Peyer's patch (tissue), 4 donors: ENCODE data around the gene RPS18.

Experiments used
- CTCF ChIP-seq, 6 experiments: fragments of 450-650 bp in 4 of 6; fragments of 200-600 bp in 2 of 6; sonication (generic) in 1 of 6; IDR thresholded peaks; one replicate each; pipeline ENCODE4 v1.5.1; 2017 to 2019; ENCODE audit warnings: antibody characterized with exemption in 6 of 6, mild to moderate bottlenecking in 3 of 6, moderate library complexity in 1 of 6
- POLR2A ChIP-seq, 2 donors: fragments of 450-650 bp; IDR thresholded peaks; one replicate each; pipeline ENCODE4 v1.5.1; 2017; ENCODE audit warnings: antibody characterized with exemption in 2 of 2, mild to moderate bottlenecking in 2 of 2, moderate library complexity in 2 of 2

GRCh38 chr6:33288921-33289783 lies 17.3 kb downstream of the RPS18 start, which contains the start of the genes PFDN6 and WDR46:
- TF ChIP-seq CTCF (IDR thresholded peaks at IDR 0.05), result no peak
- TF ChIP-seq POLR2A (IDR thresholded peaks at IDR 0.05), result peak in 1 of 2 donors; percentile 16
